HPDE6-E6E7 (cell line): ENCODE measurements around the gene SMIM38.
"Not testable (repeated sequence)": the region's sequence is repeated elsewhere in the genome, so short reads cannot be mapped to it uniquely, and the experiment has no call there.

Experiments used
- DNase-seq: peaks from one replicate; pipeline ENCODE4 v3.0.0; 2011; ENCODE audit warnings: missing footprints; ENCODE audit errors: extremely low spot score

Gene SMIM38

GRCh38 chr11:69140161-69140560 lies 15.6 kb upstream of the SMIM38 start:
- not testable (repeated sequence) for DNase-seq

- no peak for DNase-seq
These were observed 15.1 kb upstream of the SMIM38 start for GRCh38 chr11:69140635-69141034.

- no peak for DNase-seq
These were observed 14.0 kb upstream of the SMIM38 start for GRCh38 chr11:69141742-69142141.

GRCh38 chr11:69142895-69143294 lies 12.8 kb upstream of the SMIM38 start:
- DNase-seq, result no peak

- no peak for DNase-seq
These were observed 11.3 kb upstream of the SMIM38 start for GRCh38 chr11:69144316-69145049.

GRCh38 chr11:69145050-69145380 lies 10.7 kb upstream of the SMIM38 start:
- no peak for DNase-seq

GRCh38 chr11:69148377-69148762 lies 7.4 kb upstream of the SMIM38 start:
- DNase-seq, result no peak

GRCh38 chr11:69148806-69149205 lies 6.9 kb upstream of the SMIM38 start:
- no peak for DNase-seq

GRCh38 chr11:69149338-69150045 lies 6.2 kb upstream of the SMIM38 start:
- not testable (repeated sequence) for DNase-seq

- DNase-seq, result no peak
These were observed 5.6 kb upstream of the SMIM38 start for GRCh38 chr11:69150175-69150574.

GRCh38 chr11:69151836-69152235 lies 3.9 kb upstream of the SMIM38 start:
- no peak for DNase-seq

- no peak for DNase-seq
These were observed 2.9 kb upstream of the SMIM38 start for GRCh38 chr11:69152733-69153421.

- no peak for DNase-seq
These were observed 2.1 kb upstream of the SMIM38 start for GRCh38 chr11:69153661-69154060.

GRCh38 chr11:69154211-69154913 lies 1.4 kb upstream of the SMIM38 start:
- no peak for DNase-seq

- no peak for DNase-seq
These were observed 815 bp upstream of the SMIM38 start for GRCh38 chr11:69154938-69155301.

- DNase-seq, result no peak
These were observed 502 bp downstream of the SMIM38 start for GRCh38 chr11:69156235-69156639.

- DNase-seq, result no peak
These were observed 979 bp downstream of the SMIM38 start for GRCh38 chr11:69156673-69157155.

GRCh38 chr11:69157156-69157821 lies 1.6 kb downstream of the SMIM38 start:
- DNase-seq, result no peak

- DNase-seq, result no peak
These were observed 2.1 kb downstream of the SMIM38 start for GRCh38 chr11:69157822-69158231.

- no peak for DNase-seq
These were observed 2.8 kb downstream of the SMIM38 start for GRCh38 chr11:69158301-69159149.
